Measurements from ENCODE around the gene SEPTIN2.
"Not testable (repeated sequence)": the region's sequence is repeated elsewhere in the genome, so short reads cannot be mapped to it uniquely, and the experiment has no call there.

SEPTIN2 gene

DNA sequence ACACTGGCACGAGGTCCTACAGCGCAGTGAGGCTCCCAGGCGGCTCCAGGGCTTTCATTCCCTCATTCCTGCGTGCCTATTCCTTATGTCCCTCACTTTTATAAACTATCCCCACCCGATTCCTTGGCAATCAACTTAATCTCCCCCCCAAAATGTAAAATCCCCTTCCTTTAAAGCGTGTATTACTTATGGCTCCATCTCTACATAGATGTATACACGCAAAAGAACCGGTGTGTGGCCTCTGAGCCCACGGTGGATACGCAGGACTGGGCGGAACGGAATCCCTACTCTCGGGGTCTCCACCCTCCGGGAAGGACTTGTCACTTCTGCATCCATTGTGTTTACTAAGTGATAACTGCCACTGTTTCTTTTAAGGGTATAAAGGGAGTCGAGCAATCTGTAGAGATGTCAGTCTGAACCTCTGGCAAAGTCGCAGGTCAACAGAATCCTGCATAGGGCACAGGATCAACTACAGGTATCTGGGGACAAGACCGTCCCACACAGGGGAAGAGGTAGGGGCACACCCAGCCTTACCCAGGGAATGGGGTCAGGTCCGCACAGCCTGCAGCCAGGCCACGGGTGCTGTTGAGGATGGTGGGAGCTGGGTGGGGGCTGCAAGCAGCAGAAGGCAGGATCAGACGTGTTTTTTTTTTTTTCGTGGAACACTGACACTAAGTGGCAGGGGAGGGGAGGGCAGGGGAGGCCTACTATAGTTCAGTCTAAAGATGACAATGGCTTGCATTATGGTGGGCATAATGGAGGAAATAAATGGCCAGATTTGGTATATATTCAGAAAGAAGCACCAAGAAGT, 42.3 kb upstream of the SEPTIN2 start:
- Histone ChIP-seq H3K27me3 (peaks cover 44% of the 10 kb centered on the region), H3K9ac (peak overlapping the region; percentile 69), H3K4me2 (peak overlapping the region; percentile 87), H3K9me3 (peaks cover 16% of the 10 kb centered on the region), H3K4me1 (peaks cover 37% of the 10 kb centered on the region), H4K20me1 (peaks cover 80% of the 10 kb centered on the region), H3K4me3 (peak overlapping the region; percentile 88), H3K27ac (no peak overlapping the region; the same call in 1 of the 2 replicates), H3K36me3 (peaks cover 16% of the 10 kb centered on the region)
- TF ChIP-seq Cebpa-rat (IDR thresholded peaks at IDR 0.05) = no peak

DNA sequence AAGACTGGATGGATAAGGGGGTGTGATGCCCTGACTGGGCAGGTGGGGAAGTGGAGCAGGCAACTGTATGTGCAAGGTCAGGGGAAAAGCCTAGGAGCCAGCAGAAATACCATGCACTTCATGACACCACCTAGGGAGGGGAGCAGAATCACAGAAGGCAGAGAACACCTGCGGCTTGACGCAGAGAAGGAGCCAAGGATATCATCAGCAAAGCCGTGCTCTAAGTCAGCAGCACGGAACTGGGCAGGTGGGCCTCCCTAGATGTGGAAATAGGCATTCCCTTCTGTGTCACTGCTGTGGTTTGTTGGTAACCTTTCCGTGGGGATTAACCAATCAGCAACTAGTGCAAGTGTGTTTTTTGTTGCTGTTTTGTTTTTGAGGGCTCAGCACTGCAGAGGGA, 41.6 kb upstream of the SEPTIN2 start:
- Histone ChIP-seq H3K27ac (no peak overlapping the region), H3K36me3 (peaks cover 9% of the 10 kb centered on the region), H3K27me3 (peaks cover 44% of the 10 kb centered on the region), H3K4me2 (no peak overlapping the region), H3K9ac (no peak overlapping the region), H3K4me1 (peaks cover 34% of the 10 kb centered on the region), H3K4me3 (no peak overlapping the region), H4K20me1 (peaks cover 73% of the 10 kb centered on the region), H3K9me3 (peaks cover 16% of the 10 kb centered on the region)
- TF ChIP-seq Cebpa-rat (IDR thresholded peaks at IDR 0.05) = no peak

DNA sequence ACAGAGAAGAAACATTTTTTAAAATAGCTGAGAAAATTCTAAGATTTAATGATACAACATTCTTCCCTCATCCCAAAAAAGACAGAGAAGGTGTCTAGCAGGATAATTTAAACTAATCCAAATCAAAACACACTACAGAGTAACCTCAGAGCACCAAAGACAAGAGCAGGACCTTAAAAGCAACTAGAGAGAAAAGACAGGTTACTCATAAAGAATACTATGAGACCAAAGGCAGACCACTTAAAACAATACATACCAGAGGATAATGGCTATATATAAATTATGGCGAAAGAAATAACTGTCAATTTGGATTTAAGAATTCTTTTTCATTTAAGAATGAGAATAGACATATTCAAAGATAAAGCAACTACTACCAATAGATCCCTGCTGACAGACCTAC, 40.2 kb upstream of the SEPTIN2 start:
- no peak for TF ChIP-seq Cebpa-rat (IDR thresholded peaks at IDR 0.05)
- H3K4me3 ChIP-seq = no peak overlapping the region
- H3K27ac ChIP-seq = no peak overlapping the region
- peaks cover 16% of the 10 kb centered on the region for H3K9me3 ChIP-seq
- H4K20me1 ChIP-seq = peaks cover 70% of the 10 kb centered on the region
- H3K4me2 ChIP-seq = no peak overlapping the region
- peaks cover 44% of the 10 kb centered on the region for H3K27me3 ChIP-seq
- H3K4me1 ChIP-seq = peaks cover 33% of the 10 kb centered on the region
- H3K9ac ChIP-seq = no peak overlapping the region
- no peaks in the 10 kb centered on the region for H3K36me3 ChIP-seq

DNA sequence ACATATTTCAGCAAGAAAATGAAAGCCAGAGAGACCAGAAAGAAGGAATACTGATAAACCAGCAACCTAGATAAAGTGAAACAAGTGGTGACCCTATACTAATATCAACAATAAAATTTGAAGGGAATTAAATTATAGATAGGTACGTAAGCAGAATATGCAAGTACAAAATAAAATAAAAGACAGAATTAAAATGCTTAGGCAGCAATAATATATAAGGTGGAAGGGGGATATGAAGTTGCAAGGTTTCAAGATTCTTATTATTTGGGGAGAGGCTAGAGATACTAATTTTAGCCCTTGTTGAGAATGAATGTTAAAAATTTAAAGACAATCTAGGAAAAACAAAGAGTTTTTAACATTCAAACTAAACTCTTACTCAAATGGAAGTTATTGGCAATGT, 39.8 kb upstream of the SEPTIN2 start:
- peaks cover 40% of the 10 kb centered on the region for H3K27me3 ChIP-seq
- no peak overlapping the region for H3K27ac ChIP-seq
- H3K9me3 ChIP-seq = peaks cover 16% of the 10 kb centered on the region
- peaks cover 28% of the 10 kb centered on the region for H3K4me1 ChIP-seq
- H3K4me3 ChIP-seq = no peak overlapping the region
- H3K36me3 ChIP-seq = no peaks in the 10 kb centered on the region
- H3K9ac ChIP-seq = no peak overlapping the region
- no peak for TF ChIP-seq Cebpa-rat (IDR thresholded peaks at IDR 0.05)
- H4K20me1 ChIP-seq = peaks cover 70% of the 10 kb centered on the region
- no peak overlapping the region for H3K4me2 ChIP-seq

DNA sequence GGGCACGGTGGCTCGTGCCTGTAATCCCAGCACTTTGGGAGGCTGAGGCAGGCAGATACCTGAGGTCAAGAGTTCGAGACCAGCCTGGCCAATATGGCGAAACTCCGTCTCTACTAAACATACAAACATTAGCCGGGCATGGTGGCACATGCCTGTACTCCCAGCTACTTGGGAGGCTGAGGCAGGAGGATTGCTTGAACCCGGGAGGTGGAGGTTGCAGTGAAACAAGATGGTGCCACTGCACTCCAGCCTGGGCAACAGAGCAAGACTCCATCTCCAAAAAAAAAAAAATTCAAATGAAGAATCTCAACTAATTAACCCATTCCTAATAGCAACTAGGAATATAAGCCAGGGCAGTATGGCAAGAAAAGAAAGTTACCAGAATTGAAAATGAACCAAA, 37.4 kb upstream of the SEPTIN2 start:
- Histone ChIP-seq H4K20me1 (peaks cover 71% of the 10 kb centered on the region), H3K4me1 (peaks cover 15% of the 10 kb centered on the region), H3K9me3 (peaks cover 16% of the 10 kb centered on the region), H3K27me3 (peaks cover 17% of the 10 kb centered on the region)
- H3K36me3 ChIP-seq, H3K27ac ChIP-seq, H3K4me3 ChIP-seq, H3K4me2 ChIP-seq, H3K9ac ChIP-seq: not testable (repeated sequence)

DNA sequence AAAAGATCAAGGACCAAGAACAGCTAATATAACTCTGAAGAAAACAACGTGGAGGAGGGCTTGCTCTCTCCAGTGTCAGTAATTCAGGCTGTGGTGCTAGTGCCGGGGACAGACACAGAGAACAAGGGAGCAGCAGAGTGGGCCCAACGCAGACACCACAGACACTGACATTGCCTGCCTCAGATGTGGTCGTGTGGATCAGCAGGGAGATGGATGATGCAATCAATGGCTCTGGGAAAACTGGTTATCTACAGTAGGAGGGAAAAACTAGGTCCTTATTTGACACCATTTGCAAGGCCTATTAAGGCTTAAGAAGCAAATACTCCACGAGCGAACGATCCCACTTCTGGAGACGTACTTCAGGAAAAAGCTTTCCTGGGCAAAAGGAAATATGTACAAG, 36.3 kb upstream of the SEPTIN2 start:
- H3K4me3 ChIP-seq = no peak overlapping the region
- TF ChIP-seq Cebpa-rat (IDR thresholded peaks at IDR 0.05) = peak; percentile 60; the same call in 1 of the 2 replicates
- H4K20me1 ChIP-seq = peaks cover 70% of the 10 kb centered on the region
- H3K27me3 ChIP-seq = peaks cover 6% of the 10 kb centered on the region; the same call in 1 of the 2 replicates
- H3K36me3 ChIP-seq = no peaks in the 10 kb centered on the region
- H3K9ac ChIP-seq = no peak overlapping the region
- peaks cover 19% of the 10 kb centered on the region for H3K4me1 ChIP-seq
- H3K27ac ChIP-seq = no peak overlapping the region
- H3K4me2 ChIP-seq = peak overlapping the region; percentile 26; the same call in 1 of the 2 replicates
- peaks cover 16% of the 10 kb centered on the region for H3K9me3 ChIP-seq

DNA sequence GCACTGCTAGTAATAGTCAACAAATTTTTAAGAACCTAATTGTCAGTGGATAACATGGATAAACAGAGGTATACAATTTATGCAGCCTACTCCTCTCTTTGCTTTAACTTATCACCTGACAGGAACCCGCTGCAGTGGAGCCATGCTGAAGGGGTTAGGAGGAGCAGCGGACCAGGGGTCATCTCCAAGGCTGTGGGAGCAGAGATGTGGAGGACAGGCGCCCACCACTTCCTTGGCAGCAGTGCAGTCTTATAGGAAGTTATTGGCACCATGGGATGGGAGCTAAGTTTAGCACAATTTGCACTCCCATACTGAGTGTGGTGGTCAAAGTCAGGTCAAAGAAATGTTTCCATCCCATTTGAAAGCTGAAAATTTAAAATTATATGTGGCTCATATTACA, 35.9 kb upstream of the SEPTIN2 start:
- H3K27me3 ChIP-seq = peaks cover 3% of the 10 kb centered on the region; the same call in 1 of the 2 replicates
- H3K36me3 ChIP-seq = peaks cover 1% of the 10 kb centered on the region; the same call in 1 of the 2 replicates
- no peak overlapping the region for H3K27ac ChIP-seq
- peaks cover 23% of the 10 kb centered on the region for H3K4me1 ChIP-seq
- no peak for TF ChIP-seq Cebpa-rat (IDR thresholded peaks at IDR 0.05)
- H3K4me3 ChIP-seq = no peak overlapping the region
- no peak overlapping the region for H3K9ac ChIP-seq
- peaks cover 70% of the 10 kb centered on the region for H4K20me1 ChIP-seq
- H3K9me3 ChIP-seq = peaks cover 16% of the 10 kb centered on the region
- H3K4me2 ChIP-seq = peak overlapping the region; percentile 26; the same call in 1 of the 2 replicates

DNA sequence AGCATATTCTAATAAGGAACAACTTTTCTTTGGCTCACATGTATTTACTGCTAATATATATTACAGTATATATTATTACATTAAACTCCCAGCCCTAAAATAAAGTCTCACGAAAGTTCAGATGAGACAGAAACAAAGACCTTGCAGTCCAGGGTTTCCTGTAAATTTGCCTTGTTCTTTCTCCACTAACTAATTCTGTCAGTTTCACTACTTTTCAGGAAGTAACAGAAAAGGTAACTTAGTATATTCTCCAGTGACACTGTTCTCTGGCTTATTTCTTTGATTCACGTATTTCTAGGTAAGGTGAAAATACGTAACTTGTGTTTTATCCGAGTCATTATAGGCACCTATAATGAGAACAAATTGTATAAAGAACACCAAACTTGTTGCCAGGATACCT, 35.4 kb upstream of the SEPTIN2 start:
- Histone ChIP-seq H3K4me3 (no peak overlapping the region), H4K20me1 (peaks cover 69% of the 10 kb centered on the region), H3K27me3 (no peaks in the 10 kb centered on the region), H3K27ac (no peak overlapping the region), H3K4me2 (no peak overlapping the region), H3K9me3 (peaks cover 12% of the 10 kb centered on the region), H3K4me1 (peaks cover 23% of the 10 kb centered on the region), H3K36me3 (peaks cover 5% of the 10 kb centered on the region; the same call in 1 of the 2 replicates), H3K9ac (no peak overlapping the region)
- no peak for TF ChIP-seq Cebpa-rat (IDR thresholded peaks at IDR 0.05)

DNA sequence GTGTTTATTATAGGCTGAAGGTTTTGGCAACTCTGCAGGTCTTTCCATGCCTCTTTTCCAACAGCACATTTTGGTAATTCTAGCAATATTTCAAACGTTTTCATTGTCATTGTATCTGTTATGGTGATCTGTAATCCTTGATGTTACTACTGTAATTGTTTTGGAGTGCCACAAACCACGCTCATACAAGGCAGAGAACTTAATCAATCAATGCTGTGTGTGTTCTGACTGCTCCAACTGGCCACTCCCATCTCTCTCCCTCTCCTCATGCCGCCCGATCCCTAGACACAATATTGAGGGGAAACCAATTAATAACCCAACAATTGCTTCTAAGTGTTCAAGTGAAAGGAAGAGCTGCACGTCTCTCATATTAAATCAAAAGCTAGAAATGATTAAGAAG, 33.2 kb upstream of the SEPTIN2 start:
- TF ChIP-seq Cebpa-rat (IDR thresholded peaks at IDR 0.05) = no peak
- no peak overlapping the region for H3K4me3 ChIP-seq
- no peak overlapping the region for H3K9ac ChIP-seq
- H3K36me3 ChIP-seq = peaks cover 17% of the 10 kb centered on the region; the same call in 1 of the 2 replicates
- no peaks in the 10 kb centered on the region for H3K9me3 ChIP-seq
- H4K20me1 ChIP-seq = peaks cover 77% of the 10 kb centered on the region
- H3K4me1 ChIP-seq = peaks cover 23% of the 10 kb centered on the region
- no peaks in the 10 kb centered on the region for H3K27me3 ChIP-seq
- no peak overlapping the region for H3K4me2 ChIP-seq
- no peak overlapping the region for H3K27ac ChIP-seq

DNA sequence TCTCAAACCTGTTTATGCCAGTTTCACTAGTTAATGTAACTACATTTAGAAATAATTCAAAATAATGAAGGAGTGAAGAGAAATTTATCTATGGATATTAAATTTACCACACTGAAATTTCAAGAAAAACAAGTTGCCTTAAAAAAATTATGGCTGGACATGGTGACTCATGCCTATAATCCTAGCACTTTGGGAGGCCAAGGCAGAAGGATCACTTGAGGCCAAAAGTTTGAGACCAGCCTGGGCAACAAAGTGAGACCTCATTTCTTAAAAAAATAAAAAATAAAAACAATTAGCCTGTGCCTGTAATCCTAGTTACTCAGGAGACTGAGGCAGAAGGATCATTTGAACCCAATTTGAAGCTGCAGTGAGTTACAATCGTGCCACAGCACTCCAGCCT, 30.1 kb upstream of the SEPTIN2 start:
- Histone ChIP-seq H3K27me3 (no peaks in the 10 kb centered on the region), H3K4me1 (peaks cover 19% of the 10 kb centered on the region), H3K4me2 (no peak overlapping the region), H3K9ac (no peak overlapping the region), H3K27ac (no peak overlapping the region), H3K4me3 (no peak overlapping the region), H3K36me3 (peaks cover 25% of the 10 kb centered on the region; the same call in 1 of the 2 replicates), H3K9me3 (no peaks in the 10 kb centered on the region), H4K20me1 (peaks cover 96% of the 10 kb centered on the region)
- TF ChIP-seq Cebpa-rat (IDR thresholded peaks at IDR 0.05) = no peak
